HepG2 (cell line): ENCODE measurements around the gene SOWAHA. TPM values are rescaled to one million over a fixed set of nuclear protein-coding genes. Genes with fewer than 3 reads are reported as not detected.
A peak's percentile ranks its signal among the peaks of the same experiment; 100 is the strongest.

ENCODE experiments used
- DNMT3B ChIP-seq: conservative IDR thresholded peaks from 2 replicates; pipeline ENCODE4 v1.6.1; 2016; ENCODE audit warnings: missing biosample characterization, control low read depth
- DR1 ChIP-seq: sonication (generic); formaldehyde crosslinking; IDR thresholded peaks from 2 replicates; pipeline ENCODE4 v1.8.0; 2021; ENCODE audit warnings: mild to moderate bottlenecking, missing genetic modification reagents, inconsistent platforms
- HHEX ChIP-seq: IDR thresholded peaks from 2 replicates; pipeline ENCODE4 v1.6.1; 2016; ENCODE audit warnings: control low read depth
- HOXA5 ChIP-seq: sonication (generic); formaldehyde crosslinking; IDR thresholded peaks from 2 replicates; pipeline ENCODE4 v1.4.0; 2020; ENCODE audit warnings: missing genetic modification reagents
- KDM2A ChIP-seq: sonication (generic); formaldehyde crosslinking; IDR thresholded peaks from 2 replicates; pipeline ENCODE4 v1.4.0; 2020; ENCODE audit warnings: low read depth, missing genetic modification reagents, borderline replicate concordance
- KLF13 ChIP-seq: sonication (generic); formaldehyde crosslinking; IDR thresholded peaks from 2 replicates; pipeline ENCODE4 v1.4.0; 2020; ENCODE audit warnings: mild to moderate bottlenecking, missing genetic modification reagents
- MYNN ChIP-seq: sonication (generic); formaldehyde crosslinking; IDR thresholded peaks from 2 replicates; pipeline ENCODE4 v1.4.0; 2020; ENCODE audit warnings: mild to moderate bottlenecking, low read depth, missing genetic modification reagents
- NBN ChIP-seq: fragments of 450-650 bp; conservative IDR thresholded peaks from 2 replicates; pipeline ENCODE4 v1.6.1; 2017
- PAX8 ChIP-seq: sonication (generic); formaldehyde crosslinking; IDR thresholded peaks from 2 replicates; pipeline ENCODE4 v1.8.0; 2022; ENCODE audit warnings: mild to moderate bottlenecking, missing genetic modification reagents, borderline replicate concordance
- TBP ChIP-seq: sonication (generic); formaldehyde crosslinking; IDR thresholded peaks from 2 replicates; pipeline ENCODE4 v1.5.0; 2020; ENCODE audit warnings: missing genetic modification reagents
- TOE1 ChIP-seq: sonication (generic); formaldehyde crosslinking; IDR thresholded peaks from 2 replicates; pipeline ENCODE4 v1.4.0; 2020; ENCODE audit warnings: mild to moderate bottlenecking, missing genetic modification reagents
- TP53 ChIP-seq: sonication (generic); formaldehyde crosslinking; conservative IDR thresholded peaks from 2 replicates; pipeline ENCODE4 v1.4.0; 2020; ENCODE audit warnings: missing genetic modification reagents
- ZBTB21 ChIP-seq: sonication (generic); formaldehyde crosslinking; IDR thresholded peaks from 2 replicates; pipeline ENCODE4 v1.4.0; 2020; ENCODE audit warnings: missing genetic modification reagents
- ZFP36L2 ChIP-seq: sonication (generic); formaldehyde crosslinking; IDR thresholded peaks from 2 replicates; pipeline ENCODE4 v1.4.0; 2020; ENCODE audit warnings: missing genetic modification reagents
- ZNF136 ChIP-seq: sonication (generic); formaldehyde crosslinking; IDR thresholded peaks from 2 replicates; pipeline ENCODE4 v1.8.1; 2022; ENCODE audit warnings: low read depth, mild to moderate bottlenecking, moderate library complexity, missing genetic modification reagents
- ZNF232 ChIP-seq: sonication (generic); formaldehyde crosslinking; IDR thresholded peaks from 2 replicates; pipeline ENCODE4 v1.4.0; 2020; ENCODE audit warnings: missing genetic modification reagents, borderline replicate concordance
- ZNF558 ChIP-seq: sonication (generic); formaldehyde crosslinking; IDR thresholded peaks from 2 replicates; pipeline ENCODE4 v1.9.0; 2022; ENCODE audit warnings: mild to moderate bottlenecking, missing genetic modification reagents, borderline replicate concordance
- ZNF850 ChIP-seq: sonication (generic); formaldehyde crosslinking; conservative IDR thresholded peaks from 2 replicates; pipeline ENCODE4 v1.9.0; 2021; ENCODE audit warnings: mild to moderate bottlenecking, missing genetic modification reagents
- ZNF878 ChIP-seq: sonication (generic); formaldehyde crosslinking; IDR thresholded peaks from 2 replicates; pipeline ENCODE4 v1.8.1; 2023; ENCODE audit warnings: mild to moderate bottlenecking, missing genetic modification reagents, moderate library complexity
- polyA plus RNA-seq, 8 experiments: library from polyadenylated mRNA; depleted of rRNA in 3 of 8; stranded (reverse) in 7 of 8; unstranded in 1 of 8; fragments of >200 nt; fragmentation: Illumina TruSeq in 4 of 8; extraction: Trizol in 4 of 8; gene quantifications; 2 replicates each; pipeline versions ENCODE4 v1.2.1 to v1.2.3, GENCODE V29; 2011 to 2016; ENCODE audit warnings: low read depth in 4 of 8, missing spikeins in 1 of 8, mixed read lengths in 1 of 8; ENCODE audit not compliant: insufficient read depth in 1 of 8
- total RNA-seq, 5 experiments: library from RNA; depleted of rRNA; stranded (reverse); fragments of >200 nt; fragmentation: Illumina TruSeq; extraction: Trizol; gene quantifications; 2 replicates each; pipeline ENCODE4 v1.2.3, GENCODE V29; 2016; ENCODE audit warnings: low read depth in 1 of 5
- TF ChIP-seq, protein P1 (sequence below): sonication (generic); formaldehyde crosslinking; IDR thresholded peaks from 2 replicates; pipeline ENCODE4 v1.5.0; 2020; ENCODE audit warnings: missing genetic modification reagents, mild to moderate bottlenecking, borderline replicate concordance
- TF ChIP-seq, protein P2 (sequence below): IDR thresholded peaks from 2 replicates; pipeline ENCODE4 v1.6.1; 2016; ENCODE audit warnings: missing genetic modification reagents, missing compliant biosample characterization
- TF ChIP-seq, protein P3 (sequence below): sonication (generic); formaldehyde crosslinking; IDR thresholded peaks from 2 replicates; pipeline ENCODE4 v1.4.0; 2020; ENCODE audit warnings: missing genetic modification reagents
- TF ChIP-seq, protein P4 (sequence below), 2 experiments: sonication (generic) in 1 of 2; formaldehyde crosslinking in 1 of 2; IDR thresholded peaks; 2 replicates each; pipeline versions ENCODE4 v1.4.0 to v1.6.1; 2016 to 2020; ENCODE audit warnings: borderline replicate concordance in 1 of 2, low read depth in 1 of 2, mild to moderate bottlenecking in 1 of 2, missing genetic modification reagents in 1 of 2
- TF ChIP-seq, protein P5 (sequence below): sonication (generic); formaldehyde crosslinking; IDR thresholded peaks from 2 replicates; pipeline ENCODE4 v1.8.1; 2023; ENCODE audit warnings: mild to moderate bottlenecking, missing genetic modification reagents, borderline replicate concordance

The SOWAHA gene
- total and polyA plus RNA-seq, 2 of the 13 experiments (the other 11 are each of a cell fraction or from before 2014, with no cell fraction given), result 0.95 to 1.9 TPM

DNA sequence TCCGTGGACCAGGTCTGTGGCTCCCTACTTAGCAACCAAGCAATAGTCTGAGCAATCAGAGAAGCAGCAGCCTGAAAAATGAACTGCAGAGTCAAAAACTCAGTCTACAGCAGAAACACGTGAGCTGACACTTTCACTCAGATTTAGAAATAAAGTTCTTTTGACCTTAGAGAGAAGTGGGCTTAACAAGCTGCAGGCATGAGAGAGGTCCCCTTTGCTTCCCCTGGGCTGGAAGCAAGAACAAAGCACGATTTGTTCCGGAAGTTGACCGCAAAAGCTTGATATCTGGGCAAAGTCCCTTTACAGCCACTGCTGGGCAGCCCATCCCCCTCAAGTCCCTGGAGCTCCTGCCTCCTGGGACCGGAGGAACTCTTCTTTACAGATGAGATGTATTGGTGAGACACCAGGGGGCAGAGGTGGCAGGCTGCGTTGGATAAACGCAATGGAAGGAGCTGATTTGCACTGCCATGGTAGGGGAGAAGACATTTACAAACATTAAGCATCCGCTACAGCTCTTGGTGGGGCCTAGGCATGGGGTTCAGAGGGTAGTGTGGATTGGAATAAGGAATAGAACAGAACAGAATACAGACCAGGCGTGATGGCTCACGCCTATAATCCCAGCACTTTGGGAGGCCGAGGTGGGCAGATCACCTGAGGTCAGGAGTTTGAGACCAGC lies 5.8 kb upstream of the SOWAHA start (continued):
- TF ChIP-seq, protein P1, sequence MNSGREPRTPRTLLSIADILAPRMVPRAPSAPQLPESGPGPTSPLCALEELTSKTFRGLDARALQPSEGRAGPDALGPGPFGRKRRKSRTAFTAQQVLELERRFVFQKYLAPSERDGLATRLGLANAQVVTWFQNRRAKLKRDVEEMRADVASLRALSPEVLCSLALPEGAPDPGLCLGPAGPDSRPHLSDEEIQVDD (CRISPR knock-in tag), result no peak
- TF ChIP-seq ZNF232 (CRISPR knock-in tag), result no peak; the same call in 1 of the 2 replicates
- TF ChIP-seq DR1, result no peak; the same call in 1 of the 2 replicates
- TF ChIP-seq, protein P2, sequence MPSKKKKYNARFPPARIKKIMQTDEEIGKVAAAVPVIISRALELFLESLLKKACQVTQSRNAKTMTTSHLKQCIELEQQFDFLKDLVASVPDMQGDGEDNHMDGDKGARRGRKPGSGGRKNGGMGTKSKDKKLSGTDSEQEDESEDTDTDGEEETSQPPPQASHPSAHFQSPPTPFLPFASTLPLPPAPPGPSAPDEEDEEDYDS (CRISPR knock-in tag), result peak; percentile 79
- TF ChIP-seq TOE1, result no peak
- TF ChIP-seq ZFP36L2 (CRISPR knock-in tag), result no peak
- no peak for TF ChIP-seq NBN
- 0 out of 2 replicates have a peak, but pooled peaks have one; percentile 46 for TF ChIP-seq ZNF136 (CRISPR knock-in tag)
- TF ChIP-seq, protein P3, sequence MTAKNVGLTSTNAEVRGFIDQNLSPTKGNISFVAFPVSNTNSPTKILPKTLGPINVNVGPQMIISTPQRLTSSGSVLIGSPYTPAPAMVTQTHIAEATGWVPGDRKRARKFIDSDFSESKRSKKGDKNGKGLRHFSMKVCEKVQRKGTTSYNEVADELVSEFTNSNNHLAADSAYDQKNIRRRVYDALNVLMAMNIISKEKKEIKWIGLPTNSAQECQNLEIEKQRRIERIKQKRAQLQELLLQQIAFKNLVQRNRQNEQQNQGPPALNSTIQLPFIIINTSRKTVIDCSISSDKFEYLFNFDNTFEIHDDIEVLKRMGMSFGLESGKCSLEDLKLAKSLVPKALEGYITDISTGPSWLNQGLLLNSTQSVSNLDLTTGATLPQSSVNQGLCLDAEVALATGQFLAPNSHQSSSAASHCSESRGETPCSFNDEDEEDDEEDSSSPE (CRISPR knock-in tag), result 0 out of 2 replicates have a peak, but pooled peaks have one; percentile 12
- peak; percentile 77; the same call in 1 of the 2 replicates for TF ChIP-seq KDM2A (CRISPR knock-in tag)
- no peak for TF ChIP-seq HOXA5
- TF ChIP-seq ZBTB21 (CRISPR knock-in tag), result 0 out of 2 replicates have a peak, but pooled peaks have one; percentile 13
- 0 out of 2 replicates have a peak, but pooled peaks have one; percentile 54 for TF ChIP-seq PAX8 (CRISPR knock-in tag)
- peak; percentile 55; the same call in 1 of the 2 replicates for TF ChIP-seq HHEX (CRISPR knock-in tag)
- TF ChIP-seq ZNF558 (CRISPR knock-in tag), result no peak
- no peak for TF ChIP-seq KLF13 (CRISPR knock-in tag)
- TF ChIP-seq MYNN (CRISPR knock-in tag), result no peak
- TF ChIP-seq DNMT3B (CRISPR knock-in tag), result no peak
- 0 out of 2 replicates have a peak, but pooled peaks have one; percentile 20 for TF ChIP-seq ZNF850 (CRISPR knock-in tag)
- TF ChIP-seq, protein P4, sequence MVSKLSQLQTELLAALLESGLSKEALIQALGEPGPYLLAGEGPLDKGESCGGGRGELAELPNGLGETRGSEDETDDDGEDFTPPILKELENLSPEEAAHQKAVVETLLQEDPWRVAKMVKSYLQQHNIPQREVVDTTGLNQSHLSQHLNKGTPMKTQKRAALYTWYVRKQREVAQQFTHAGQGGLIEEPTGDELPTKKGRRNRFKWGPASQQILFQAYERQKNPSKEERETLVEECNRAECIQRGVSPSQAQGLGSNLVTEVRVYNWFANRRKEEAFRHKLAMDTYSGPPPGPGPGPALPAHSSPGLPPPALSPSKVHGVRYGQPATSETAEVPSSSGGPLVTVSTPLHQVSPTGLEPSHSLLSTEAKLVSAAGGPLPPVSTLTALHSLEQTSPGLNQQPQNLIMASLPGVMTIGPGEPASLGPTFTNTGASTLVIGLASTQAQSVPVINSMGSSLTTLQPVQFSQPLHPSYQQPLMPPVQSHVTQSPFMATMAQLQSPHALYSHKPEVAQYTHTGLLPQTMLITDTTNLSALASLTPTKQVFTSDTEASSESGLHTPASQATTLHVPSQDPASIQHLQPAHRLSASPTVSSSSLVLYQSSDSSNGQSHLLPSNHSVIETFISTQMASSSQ (IDR thresholded peaks at IDR 0.05; ENCODE audit: low read depth), result 0 out of 2 replicates have a peak, but pooled peaks have one; percentile 20
- TF ChIP-seq, protein P4 (CRISPR knock-in tag; IDR thresholded peaks at IDR 0.05; ENCODE audit: borderline replicate concordance), result peak; percentile 60; the same call in 1 of the 2 replicates
- no peak for TF ChIP-seq TBP
- TF ChIP-seq, protein P5, sequence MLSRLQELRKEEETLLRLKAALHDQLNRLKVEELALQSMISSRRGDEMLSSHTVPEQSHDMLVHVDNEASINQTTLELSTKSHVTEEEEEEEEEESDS (CRISPR knock-in tag), result no peak
- 0 out of 2 replicates have a peak, but pooled peaks have one; percentile 25 for TF ChIP-seq TP53
- peak; percentile 87; the same call in 1 of the 2 replicates for TF ChIP-seq ZNF878 (CRISPR knock-in tag)
